ENCODE results near the gene STBD1.

GRCh38 chr4:76357981-76358380, 51.4 kb downstream of the STBD1 start:
- no peak for TF ChIP-seq CTCF (IDR thresholded peaks at IDR 0.05; ENCODE audit: borderline replicate concordance, extremely low read depth, low read length, poor library complexity, severe bottlenecking)
- TF ChIP-seq EZH2 (IDR thresholded peaks at IDR 0.05; ENCODE audit: borderline replicate concordance, low read depth, low read length, severe bottlenecking) = no peak

Measured in DND-41 (cell line).